ENCODE measurements around the gene PTDSS2. TPM values are rescaled to one million over a fixed set of nuclear protein-coding genes. Genes with fewer than 3 reads are reported as not detected.

Gene PTDSS2
- polyA plus RNA-seq, 3 donors = 9.3 to 18.3 (median 12.4) TPM

GRCh38 chr11:488062-488461 is 38.0 kb downstream of the PTDSS2 start:
- no peak for DNase-seq
- no peak for TF ChIP-seq CTCF (IDR thresholded peaks at IDR 0.05)
- intact Hi-C loops (cut with micrococcal nuclease) = no loop called here
- no peak overlapping the region for H3K4me3 Mint-ChIP-seq
- H3K9me3 Mint-ChIP-seq = peaks cover 0 to 7% (median 2%) of the 10 kb centered on the region in 7 donors
- Histone ChIP-seq H3K4me2 (replicated peaks; ENCODE audit: extremely low read depth, low read length, poor library complexity, severe bottlenecking) (no peak overlapping the region), H2AFZ (ENCODE audit: insufficient read depth, low read depth, low read length, poor library complexity, severe bottlenecking) (no peak overlapping the region), H3K27me3 (ENCODE audit: control insufficient read depth in 2 of 2, insufficient read depth in 2 of 2, low read length in 2 of 2) (no peaks in the 10 kb centered on the region), H4K20me1 (ENCODE audit: insufficient read depth, low read length) (peaks cover 8% of the 10 kb centered on the region), H3K9me3 (replicated peaks in 1 of 2; ENCODE audit: control insufficient read depth in 1 of 2, insufficient read depth in 1 of 2, low read length in 2 of 2) (peaks cover 0 to 19% of the 10 kb centered on the region in 2 donors), H3K79me2 (ENCODE audit: insufficient read depth, low read length) (no peaks in the 10 kb centered on the region), H3K4me1 (ENCODE audit: control insufficient read depth in 1 of 2, insufficient read depth in 2 of 2, low read length in 2 of 2) (no peaks in the 10 kb centered on the region), H3K4me3 (replicated peaks in 1 of 3; ENCODE audit: low read depth in 2 of 3, low read length in 3 of 3) (no peak overlapping the region), H3K27ac (ENCODE audit: low read depth in 1 of 2, low read length in 2 of 2) (no peak overlapping the region), H3K9ac (ENCODE audit: insufficient read depth, low read length, poor library complexity, severe bottlenecking) (no peak overlapping the region), H3K36me3 (replicated peaks in 1 of 2; ENCODE audit: control insufficient read depth in 1 of 2, insufficient read depth in 2 of 2, low read length in 2 of 2) (peaks cover 11 to 12% of the 10 kb centered on the region in 2 donors)
- peaks cover 13 to 25% of the 10 kb centered on the region in 2 donors for H3K36me3 Mint-ChIP-seq
- peaks cover 0 to 2% (median 0%) of the 10 kb centered on the region in 3 donors for H3K27me3 Mint-ChIP-seq (ENCODE audit: low read depth in 3 of 3)
- no peak overlapping the region for H3K27ac Mint-ChIP-seq
- H3K4me1 Mint-ChIP-seq = no peaks in the 10 kb centered on the region
- 95% methylated on average over 25 of the region's 25 CpGs for WGBS (ENCODE audit: insufficient coverage)

GRCh38 chr11:488579-488978 is 38.5 kb downstream of the PTDSS2 start:
- intact Hi-C loops (cut with micrococcal nuclease) = no loop called here
- H3K79me2 ChIP-seq (ENCODE audit: insufficient read depth, low read length) = no peaks in the 10 kb centered on the region
- Mint-ChIP-seq H3K27me3 (ENCODE audit: low read depth in 3 of 3) (peaks cover 0 to 2% (median 0%) of the 10 kb centered on the region in 3 donors), H3K9me3 (peaks cover 0 to 7% (median 0%) of the 10 kb centered on the region in 7 donors), H3K36me3 (peaks cover 14 to 30% of the 10 kb centered on the region in 2 donors), H3K27ac (no peak overlapping the region), H3K4me1 (no peaks in the 10 kb centered on the region), H3K4me3 (no peak overlapping the region)
- H3K36me3 ChIP-seq (replicated peaks in 1 of 2; ENCODE audit: control insufficient read depth in 1 of 2, insufficient read depth in 2 of 2, low read length in 2 of 2) = peaks cover 13 to 16% of the 10 kb centered on the region in 2 donors
- no peak for DNase-seq
- H3K4me1 ChIP-seq (ENCODE audit: control insufficient read depth in 1 of 2, insufficient read depth in 2 of 2, low read length in 2 of 2) = no peaks in the 10 kb centered on the region
- H3K4me2 ChIP-seq (replicated peaks; ENCODE audit: extremely low read depth, low read length, poor library complexity, severe bottlenecking) = no peak overlapping the region
- H3K27me3 ChIP-seq (ENCODE audit: control insufficient read depth in 2 of 2, insufficient read depth in 2 of 2, low read length in 2 of 2) = no peaks in the 10 kb centered on the region
- H3K27ac ChIP-seq (ENCODE audit: low read depth in 1 of 2, low read length in 2 of 2) = no peak overlapping the region
- TF ChIP-seq CTCF (IDR thresholded peaks at IDR 0.05) = no peak
- H3K9me3 ChIP-seq (replicated peaks in 1 of 2; ENCODE audit: control insufficient read depth in 1 of 2, insufficient read depth in 1 of 2, low read length in 2 of 2) = peaks cover 0 to 19% of the 10 kb centered on the region in 2 donors
- H3K9ac ChIP-seq (ENCODE audit: insufficient read depth, low read length, poor library complexity, severe bottlenecking) = no peak overlapping the region
- 95% methylated on average over 14 of the region's 19 CpGs for WGBS (ENCODE audit: insufficient coverage)
- H4K20me1 ChIP-seq (ENCODE audit: insufficient read depth, low read length) = peaks cover 10% of the 10 kb centered on the region
- H3K4me3 ChIP-seq (replicated peaks in 1 of 3; ENCODE audit: low read depth in 2 of 3, low read length in 3 of 3) = no peak overlapping the region
- no peak overlapping the region for H2AFZ ChIP-seq (ENCODE audit: insufficient read depth, low read depth, low read length, poor library complexity, severe bottlenecking)

All from CD14-positive monocyte (primary cell).